Keratinocyte (primary cell): ENCODE results near the gene ITPA.
"Not testable (repeated sequence)": the region's sequence is repeated elsewhere in the genome, so short reads cannot be mapped to it uniquely, and the experiment has no call there.

Experiments
- EZH2 ChIP-seq: IDR thresholded peaks from one replicate; pipeline ENCODE4 v1.6.1; 2012; ENCODE audit warnings: inconsistent platforms, mild to moderate bottlenecking, low read length, moderate library complexity
- TF ChIP-seq, protein P1 (sequence below), 3 experiments: IDR thresholded peaks in 1 of 3; conservative IDR thresholded peaks in 1 of 3; optimal IDR thresholded peaks in 1 of 3; 2 replicates in 2 of 3; 3 replicates in 1 of 3; pipeline versions ENCODE3 to v1.5.1; 2011; ENCODE audit warnings: low read length in 3 of 3, mild to moderate bottlenecking in 3 of 3, moderate library complexity in 2 of 3, control low read depth in 1 of 3, inconsistent platforms in 1 of 3; ENCODE audit not compliant: insufficient read depth in 2 of 3; ENCODE audit errors: extremely low read depth in 1 of 3

DNA sequence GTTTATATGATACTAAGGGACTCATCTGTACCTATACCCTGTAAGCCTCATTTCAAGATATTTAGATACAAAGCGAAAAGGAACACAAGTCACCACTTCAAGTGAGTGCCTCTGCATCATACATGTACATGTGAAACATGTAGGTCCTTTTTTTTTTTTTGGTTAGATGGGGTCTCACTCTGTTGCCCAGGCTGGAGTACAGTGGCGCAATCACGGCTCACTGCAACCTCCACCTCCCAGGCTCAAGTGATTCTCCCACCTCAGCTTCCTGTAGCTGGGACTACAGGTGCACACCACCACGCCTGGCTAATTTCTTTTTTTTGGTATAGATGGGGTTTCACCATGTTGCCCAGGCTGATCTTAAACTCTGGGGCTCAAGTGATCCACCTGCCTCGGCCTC is 26.9 kb upstream of the ITPA start:
- TF ChIP-seq, protein P1, sequence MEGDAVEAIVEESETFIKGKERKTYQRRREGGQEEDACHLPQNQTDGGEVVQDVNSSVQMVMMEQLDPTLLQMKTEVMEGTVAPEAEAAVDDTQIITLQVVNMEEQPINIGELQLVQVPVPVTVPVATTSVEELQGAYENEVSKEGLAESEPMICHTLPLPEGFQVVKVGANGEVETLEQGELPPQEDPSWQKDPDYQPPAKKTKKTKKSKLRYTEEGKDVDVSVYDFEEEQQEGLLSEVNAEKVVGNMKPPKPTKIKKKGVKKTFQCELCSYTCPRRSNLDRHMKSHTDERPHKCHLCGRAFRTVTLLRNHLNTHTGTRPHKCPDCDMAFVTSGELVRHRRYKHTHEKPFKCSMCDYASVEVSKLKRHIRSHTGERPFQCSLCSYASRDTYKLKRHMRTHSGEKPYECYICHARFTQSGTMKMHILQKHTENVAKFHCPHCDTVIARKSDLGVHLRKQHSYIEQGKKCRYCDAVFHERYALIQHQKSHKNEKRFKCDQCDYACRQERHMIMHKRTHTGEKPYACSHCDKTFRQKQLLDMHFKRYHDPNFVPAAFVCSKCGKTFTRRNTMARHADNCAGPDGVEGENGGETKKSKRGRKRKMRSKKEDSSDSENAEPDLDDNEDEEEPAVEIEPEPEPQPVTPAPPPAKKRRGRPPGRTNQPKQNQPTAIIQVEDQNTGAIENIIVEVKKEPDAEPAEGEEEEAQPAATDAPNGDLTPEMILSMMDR (optimal IDR thresholded peaks at IDR 0.05 in 1 of 3, IDR thresholded peaks at IDR 0.05 in 1 of 3, conservative IDR thresholded peaks at IDR 0.05 in 1 of 3; ENCODE audit: extremely low read depth in 1 of 3, insufficient read depth in 2 of 3, low read length in 3 of 3) = not testable (repeated sequence)
- TF ChIP-seq EZH2 = not testable (repeated sequence)
